GM12875 (cell line): ENCODE measurements around the gene KCNJ4.

Source experiments
- H3K4me3 ChIP-seq: one replicate; pipeline ENCODE4 v1.5.1; 2011; ENCODE audit warnings: low read depth, low read length, control low read depth
- TF ChIP-seq, protein P1 (sequence below): IDR thresholded peaks from 2 replicates; pipeline ENCODE4 v1.5.1; 2011; ENCODE audit warnings: low read depth, mild to moderate bottlenecking, control low read depth, inconsistent platforms, low read length, moderate library complexity, borderline replicate concordance; ENCODE audit not compliant: insufficient read depth

KCNJ4 gene

DNA sequence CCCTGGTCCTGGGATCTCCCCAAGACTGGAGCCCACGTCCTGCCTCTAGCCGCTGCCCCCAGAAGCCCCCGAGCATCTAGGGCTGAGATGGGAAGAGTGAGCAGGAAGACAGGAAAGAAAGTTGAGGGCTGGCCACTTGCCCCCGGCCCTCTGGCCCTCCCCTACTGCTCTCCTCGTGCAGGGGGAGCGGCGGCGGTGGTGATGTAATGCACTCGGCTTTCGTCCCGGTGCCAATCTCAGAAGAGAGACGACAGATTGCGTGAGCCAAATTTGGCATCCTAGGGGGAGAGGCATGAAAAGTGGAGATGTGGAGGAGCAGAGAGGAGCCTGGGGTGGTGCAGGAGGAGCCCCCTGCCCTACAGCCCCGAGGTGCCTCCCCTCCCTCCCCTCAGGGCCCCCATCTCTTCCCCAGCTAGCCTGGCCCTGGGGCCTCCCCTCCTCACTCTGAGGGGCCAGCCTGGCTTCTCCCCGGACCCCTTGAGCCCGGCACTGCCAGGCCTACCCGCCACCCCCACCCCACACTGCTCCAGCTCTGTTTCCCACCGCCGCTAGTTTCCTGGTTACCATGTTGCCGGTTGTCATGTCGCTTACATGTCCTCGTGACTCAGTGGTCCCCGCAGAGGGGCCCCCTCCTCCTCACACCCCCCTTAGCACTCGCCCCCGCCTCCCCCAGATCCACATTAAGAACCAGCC, 2.5 kb downstream of the KCNJ4 start:
- TF ChIP-seq, protein P1, sequence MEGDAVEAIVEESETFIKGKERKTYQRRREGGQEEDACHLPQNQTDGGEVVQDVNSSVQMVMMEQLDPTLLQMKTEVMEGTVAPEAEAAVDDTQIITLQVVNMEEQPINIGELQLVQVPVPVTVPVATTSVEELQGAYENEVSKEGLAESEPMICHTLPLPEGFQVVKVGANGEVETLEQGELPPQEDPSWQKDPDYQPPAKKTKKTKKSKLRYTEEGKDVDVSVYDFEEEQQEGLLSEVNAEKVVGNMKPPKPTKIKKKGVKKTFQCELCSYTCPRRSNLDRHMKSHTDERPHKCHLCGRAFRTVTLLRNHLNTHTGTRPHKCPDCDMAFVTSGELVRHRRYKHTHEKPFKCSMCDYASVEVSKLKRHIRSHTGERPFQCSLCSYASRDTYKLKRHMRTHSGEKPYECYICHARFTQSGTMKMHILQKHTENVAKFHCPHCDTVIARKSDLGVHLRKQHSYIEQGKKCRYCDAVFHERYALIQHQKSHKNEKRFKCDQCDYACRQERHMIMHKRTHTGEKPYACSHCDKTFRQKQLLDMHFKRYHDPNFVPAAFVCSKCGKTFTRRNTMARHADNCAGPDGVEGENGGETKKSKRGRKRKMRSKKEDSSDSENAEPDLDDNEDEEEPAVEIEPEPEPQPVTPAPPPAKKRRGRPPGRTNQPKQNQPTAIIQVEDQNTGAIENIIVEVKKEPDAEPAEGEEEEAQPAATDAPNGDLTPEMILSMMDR = no peak
- H3K4me3 ChIP-seq = no peak overlapping the region

DNA sequence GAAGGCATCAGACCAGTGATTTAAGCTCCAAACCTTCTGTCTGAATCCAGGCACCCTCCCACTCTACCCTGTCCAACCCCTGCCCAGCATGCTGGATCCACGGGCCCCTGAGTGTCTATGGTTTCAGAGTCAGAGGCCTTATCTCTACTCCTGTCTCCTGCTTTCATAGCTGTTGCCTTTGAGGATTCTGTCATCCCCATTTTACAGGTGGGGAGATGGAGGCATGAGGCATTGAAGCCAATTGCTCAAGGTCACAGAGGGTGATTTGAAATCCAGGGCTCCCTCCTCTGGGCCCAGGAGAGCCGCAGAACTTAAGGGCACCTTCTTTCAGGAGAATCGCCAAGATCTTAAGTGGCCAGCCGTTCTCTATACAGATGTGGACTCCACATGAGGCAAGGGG, 3.1 kb downstream of the KCNJ4 start:
- no peak overlapping the region for H3K4me3 ChIP-seq
- TF ChIP-seq, protein P1 = no peak

DNA sequence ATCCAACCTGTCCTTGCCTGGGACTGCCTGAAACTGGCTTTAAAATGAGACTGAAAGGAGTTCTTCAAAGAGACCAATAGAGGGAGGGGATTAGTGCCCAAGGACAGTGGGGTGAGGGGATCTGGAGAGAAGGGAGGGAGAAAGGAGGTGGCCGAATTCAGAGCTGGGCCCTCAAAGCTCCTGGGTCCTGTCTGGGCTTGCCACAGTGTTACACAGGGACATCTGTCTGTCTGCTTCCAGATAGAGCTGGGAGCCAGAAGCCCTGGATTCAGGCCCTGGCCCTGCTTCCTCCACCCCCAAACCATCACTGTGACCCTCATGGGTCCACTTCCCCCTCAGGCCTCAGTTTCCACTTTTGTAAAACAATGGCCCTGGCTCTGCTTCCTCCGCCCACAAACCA, 3.6 kb downstream of the KCNJ4 start:
- H3K4me3 ChIP-seq = no peak overlapping the region
- TF ChIP-seq, protein P1 = no peak

DNA sequence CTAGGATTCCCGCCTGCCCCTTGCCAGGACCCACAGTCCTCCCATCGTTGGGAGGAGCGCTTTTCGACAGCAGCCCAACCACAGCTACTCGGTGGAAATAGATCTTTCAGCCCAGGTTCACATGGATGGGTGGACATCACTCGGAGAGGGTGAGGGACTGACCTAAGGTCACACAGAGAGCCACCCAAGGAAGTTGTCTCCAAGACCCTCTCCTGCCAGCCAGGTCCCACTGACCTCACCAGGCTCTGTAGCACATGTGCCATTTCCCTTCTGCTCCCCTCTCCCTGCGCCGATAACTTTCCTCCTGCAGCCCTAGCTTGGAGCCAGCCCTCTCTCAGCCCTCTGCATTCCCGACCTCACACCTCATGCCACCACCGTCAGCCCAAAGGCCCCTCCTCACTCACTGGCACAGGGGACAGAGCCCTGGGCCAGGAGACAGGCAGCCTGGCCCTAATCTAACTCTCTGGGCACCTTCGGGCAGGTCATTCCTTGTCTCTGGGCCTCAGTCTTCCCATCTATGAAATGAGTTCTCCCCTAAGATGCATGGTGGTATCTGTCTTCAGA, 4.7 kb downstream of the KCNJ4 start:
- TF ChIP-seq, protein P1 = no peak
- no peak overlapping the region for H3K4me3 ChIP-seq

DNA sequence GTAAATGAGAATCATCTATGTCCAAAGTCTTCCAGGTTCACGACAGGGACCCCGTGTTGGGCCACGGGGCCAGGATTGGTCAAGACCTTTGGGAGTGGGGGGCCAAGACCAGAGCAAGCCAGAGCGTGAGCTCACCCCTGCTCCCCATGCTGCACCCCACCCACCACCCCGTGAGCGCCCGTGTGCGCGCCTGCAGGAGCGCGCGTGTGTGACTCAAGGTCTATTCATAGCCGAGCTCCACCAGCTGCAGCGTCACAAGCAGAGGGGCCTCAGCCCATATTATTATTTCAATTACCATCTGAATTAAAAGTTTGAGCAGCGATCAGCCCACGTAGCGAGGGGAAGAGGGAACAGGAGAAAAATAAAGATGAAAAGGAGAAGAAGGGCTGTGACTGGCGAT, 5.2 kb downstream of the KCNJ4 start:
- TF ChIP-seq, protein P1 = no peak
- no peak overlapping the region for H3K4me3 ChIP-seq

DNA sequence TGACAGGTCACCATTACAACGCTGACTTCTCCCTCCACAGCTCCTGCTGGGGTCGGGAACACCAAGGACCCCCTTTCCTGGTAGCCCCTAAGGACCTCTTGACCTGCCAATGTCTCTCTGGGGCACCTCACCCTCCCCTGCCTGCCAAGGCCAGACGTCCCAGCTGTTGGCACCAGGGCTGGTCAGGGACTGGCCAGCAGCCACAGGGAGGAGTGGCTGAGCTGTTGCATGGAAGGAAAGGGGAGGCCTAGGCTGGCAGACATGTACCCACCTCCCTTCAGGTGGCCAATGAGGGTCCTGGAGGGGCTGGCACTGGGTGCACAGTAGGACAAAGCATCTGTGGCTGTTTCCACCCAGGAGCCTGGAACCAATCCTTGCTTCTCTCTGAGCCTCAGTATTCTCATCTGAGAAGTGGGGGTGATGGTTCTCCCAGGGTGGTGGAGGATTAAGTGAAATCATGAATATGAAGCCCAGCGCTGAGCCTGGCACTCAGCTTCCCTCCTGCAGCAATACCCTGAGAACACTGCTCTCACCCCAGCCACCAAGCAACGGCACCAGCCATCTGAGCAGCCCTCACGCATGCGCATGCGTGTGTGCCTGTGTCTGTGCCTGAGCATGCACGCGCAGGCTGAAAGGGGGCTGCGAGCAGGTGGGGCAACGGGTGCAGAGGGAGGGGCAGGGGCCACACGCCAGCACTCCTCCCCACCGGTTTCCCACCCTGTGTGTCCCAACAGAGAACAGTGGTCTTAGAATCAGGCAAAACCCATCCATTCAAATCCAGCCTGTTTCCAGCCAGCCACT, 5.9 kb downstream of the KCNJ4 start:
- no peak overlapping the region for H3K4me3 ChIP-seq
- TF ChIP-seq, protein P1 = no peak

DNA sequence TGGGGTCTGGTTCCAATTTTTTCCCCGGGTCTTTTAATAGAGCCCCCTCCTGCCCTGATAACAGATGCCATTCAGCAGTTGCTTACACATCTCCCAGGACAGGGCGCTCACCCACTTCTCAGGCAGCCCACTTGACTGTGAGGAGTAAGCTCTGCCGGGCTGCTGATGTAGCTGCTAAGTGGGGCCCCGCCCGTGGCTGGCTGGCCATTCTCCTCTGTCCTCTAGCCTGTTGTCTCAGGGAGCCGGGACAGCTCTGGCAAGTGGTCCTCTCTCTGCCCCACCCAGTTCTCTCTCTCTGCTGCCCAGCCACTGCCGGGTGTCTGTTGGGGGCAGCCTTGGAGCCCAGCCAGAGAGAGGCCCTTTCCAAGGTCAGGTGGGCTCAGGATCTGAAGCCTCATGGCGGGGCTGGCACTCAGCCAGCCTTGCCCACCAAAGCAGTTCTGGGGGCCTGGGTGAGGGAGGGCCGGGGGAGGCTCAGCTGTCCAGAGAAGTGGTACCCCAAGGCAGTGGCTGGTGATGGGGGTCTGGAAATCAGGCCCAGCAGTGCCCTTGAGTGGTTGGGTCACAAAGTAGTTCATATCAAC, 8.9 kb downstream of the KCNJ4 start:
- TF ChIP-seq, protein P1 = no peak
- no peak overlapping the region for H3K4me3 ChIP-seq
